Glomerular visceral epithelial cell (primary cell): ENCODE data around the gene KAT6B.
A peak's percentile ranks its signal among the peaks of the same experiment; 100 is the strongest.

Experiments used
- DNase-seq: peaks from one replicate; pipeline ENCODE4 v3.0.0-alpha.2; 2016; ENCODE audit errors: extremely low spot score

Gene KAT6B

DNA sequence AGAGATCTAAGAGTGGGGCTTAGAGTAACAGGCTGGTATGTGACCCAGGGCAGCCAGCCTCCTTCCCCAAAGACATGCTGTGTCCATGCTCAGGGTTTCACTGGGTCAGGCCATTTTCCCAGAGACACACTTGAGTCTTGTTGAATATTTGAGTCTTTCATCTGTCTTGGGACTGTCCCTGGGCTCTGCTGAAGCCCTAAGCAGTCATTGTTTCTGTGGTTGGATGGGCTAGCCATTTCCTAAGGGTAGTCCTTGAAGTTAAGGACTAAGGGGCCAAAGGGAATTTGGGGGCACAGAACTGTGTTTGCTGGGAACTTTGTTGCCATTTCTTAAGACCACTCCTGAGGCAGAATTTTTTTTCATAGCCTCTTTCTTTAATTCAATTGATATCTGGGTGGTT, 186.6 kb downstream of the KAT6B start:
- no peak for DNase-seq

DNA sequence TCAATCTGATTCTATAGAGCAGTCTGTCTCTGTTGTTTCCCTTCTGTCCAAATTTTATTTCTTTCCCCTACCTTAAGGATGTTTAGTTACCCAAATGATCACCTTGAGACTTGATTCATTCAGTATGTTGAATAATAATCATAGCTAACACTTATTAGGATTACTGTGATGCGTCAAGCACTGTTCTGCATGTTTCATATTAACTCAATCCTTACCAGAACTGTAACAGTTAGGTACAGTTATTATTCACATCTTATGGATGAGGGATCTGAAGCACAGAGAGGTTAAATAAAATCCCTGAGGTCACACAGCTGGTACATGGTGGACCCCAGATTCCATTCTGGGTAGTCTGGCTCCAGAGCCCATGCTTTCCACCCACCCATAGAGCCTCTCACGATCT, 187.1 kb downstream of the KAT6B start:
- DNase-seq = no peak

DNA sequence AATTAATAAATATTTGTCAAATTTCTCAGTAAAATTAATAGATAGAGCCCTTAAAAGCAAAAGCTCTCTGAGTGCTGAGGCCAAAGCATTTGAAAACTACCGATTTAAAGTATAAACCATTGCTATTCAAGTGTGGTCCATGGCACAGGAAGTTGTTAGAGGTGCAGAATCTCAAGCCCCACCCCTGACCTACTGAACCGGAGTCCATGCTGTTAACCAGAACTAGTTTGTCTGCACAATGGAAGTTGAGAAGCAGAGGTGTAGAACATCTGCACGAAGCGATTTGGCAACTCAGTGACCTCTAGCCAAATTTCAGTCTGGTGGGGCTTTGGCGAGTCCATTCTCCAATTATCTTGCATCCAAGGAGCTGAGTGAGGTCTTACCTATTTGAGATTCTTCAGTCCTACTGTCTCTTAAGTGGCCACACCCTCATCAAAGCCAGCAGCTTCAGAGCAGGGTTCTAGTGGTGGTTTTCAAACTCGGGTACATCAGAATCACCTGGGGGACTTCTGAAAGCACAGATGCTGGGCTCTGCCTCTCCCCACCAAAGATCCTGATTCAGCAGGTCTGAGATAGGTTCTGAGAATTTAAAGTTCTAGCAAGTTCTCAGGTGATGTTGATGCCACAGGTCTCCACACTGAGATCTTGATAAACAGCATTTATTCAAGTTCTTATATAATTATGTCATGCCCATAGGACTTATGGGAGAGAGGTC, 188.3 kb downstream of the KAT6B start:
- no peak for DNase-seq

DNA sequence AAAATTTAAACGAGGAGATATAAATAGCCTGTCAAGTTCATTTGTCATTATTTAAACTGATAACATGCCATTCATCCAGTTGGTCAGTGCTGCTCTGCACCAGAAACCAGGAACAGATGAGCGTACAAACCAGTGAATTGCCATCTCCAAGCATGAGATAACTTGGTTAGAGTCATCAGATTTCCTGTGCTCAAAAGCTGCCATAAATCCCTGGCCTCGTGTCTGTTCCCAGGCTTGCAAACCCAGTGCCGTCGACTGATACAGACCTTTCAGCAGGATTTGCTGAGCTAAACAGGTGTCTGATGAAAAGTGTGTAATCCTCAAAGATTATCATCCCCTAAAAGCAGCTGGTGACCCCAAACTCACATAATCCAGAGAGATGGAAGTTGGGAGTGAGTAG, 189.0 kb downstream of the KAT6B start:
- no peak for DNase-seq

DNA sequence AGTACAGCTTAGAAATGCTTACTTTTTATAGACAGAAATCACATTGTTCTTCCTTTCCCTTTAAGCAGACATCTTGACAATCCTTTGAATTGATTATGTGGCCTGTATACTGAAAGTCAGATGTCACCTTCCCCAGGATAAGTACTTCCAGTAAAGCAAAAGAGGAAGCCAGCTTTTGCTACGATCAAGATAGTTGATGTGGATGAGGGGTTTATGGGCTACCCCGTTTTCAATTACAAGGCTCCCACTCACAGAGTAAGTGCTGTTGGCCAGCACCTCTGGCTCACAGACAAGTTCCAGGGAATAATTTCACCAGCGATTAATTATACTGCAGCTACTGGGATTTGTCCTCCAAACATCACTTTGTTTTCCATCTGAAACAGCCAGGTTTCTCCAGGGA, 189.9 kb downstream of the KAT6B start:
- DNase-seq = no peak

DNA sequence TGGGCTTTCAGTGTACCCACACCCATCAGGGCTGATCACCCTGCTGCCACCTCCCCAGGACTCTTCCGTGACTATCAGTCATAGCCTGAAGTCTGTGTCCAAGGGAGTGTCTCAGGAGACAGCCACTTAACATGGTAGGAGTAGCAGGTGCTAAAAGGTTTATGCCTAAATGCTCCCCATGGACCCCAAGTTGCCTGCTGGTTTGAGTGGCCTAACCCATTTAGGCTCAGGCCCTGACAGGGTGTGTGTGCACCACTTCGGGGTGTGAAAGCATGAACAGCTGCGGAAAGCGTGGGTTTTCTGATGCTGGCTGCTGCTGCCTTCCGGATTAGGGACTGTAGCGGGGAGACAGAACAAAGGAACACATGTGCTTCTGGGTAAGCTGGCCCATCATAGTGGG, 191.9 kb downstream of the KAT6B start:
- DNase-seq = no peak

DNA sequence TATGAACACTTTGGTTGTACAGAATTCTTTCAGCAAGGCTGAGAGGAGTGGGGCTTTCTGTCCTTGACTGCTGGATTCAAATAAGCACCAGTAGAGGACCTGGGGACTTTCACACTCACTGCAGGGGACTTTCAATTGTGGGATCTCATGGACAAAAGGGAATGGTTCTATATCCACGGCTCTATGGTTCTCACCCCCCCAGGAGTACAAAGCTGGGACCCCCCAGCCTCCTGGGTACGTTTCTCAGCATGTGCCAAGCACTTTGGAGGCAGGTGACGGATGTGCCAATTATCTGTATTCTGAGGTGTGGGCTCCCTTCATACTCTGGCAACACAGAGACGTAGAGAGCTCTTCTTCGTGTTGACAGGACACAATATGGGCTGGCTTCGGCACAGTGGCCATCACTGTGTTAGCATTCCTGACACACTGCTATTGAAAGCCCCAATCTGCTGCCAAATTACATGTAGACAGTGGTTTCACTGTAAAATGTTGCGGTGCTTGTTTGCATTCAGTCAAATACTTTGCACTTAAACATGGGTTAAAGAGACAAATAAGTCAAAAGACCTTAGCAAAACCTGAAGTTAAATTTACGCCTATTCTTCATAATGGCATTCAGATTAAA, 192.4 kb downstream of the KAT6B start:
- no peak for DNase-seq

DNA sequence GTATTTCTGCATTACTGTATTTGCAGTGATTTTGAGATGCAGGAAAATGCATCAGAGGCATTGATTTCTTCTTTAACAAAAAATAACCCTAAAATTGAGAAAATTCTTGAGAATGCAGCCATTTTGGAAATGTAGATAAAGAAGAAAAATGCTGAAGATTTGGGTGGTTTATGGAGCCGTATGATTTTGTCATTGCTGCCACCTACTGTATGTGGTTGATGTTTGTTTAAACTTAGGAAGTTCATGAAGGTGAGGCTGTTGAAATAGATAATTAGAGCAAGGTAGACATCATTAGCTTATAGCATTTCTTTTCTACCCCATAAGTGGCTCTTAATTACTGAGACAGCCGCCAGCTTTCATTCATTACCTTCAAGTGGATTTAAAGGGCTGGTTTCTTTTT, 193.0 kb downstream of the KAT6B start:
- peak; percentile 25 for DNase-seq

DNA sequence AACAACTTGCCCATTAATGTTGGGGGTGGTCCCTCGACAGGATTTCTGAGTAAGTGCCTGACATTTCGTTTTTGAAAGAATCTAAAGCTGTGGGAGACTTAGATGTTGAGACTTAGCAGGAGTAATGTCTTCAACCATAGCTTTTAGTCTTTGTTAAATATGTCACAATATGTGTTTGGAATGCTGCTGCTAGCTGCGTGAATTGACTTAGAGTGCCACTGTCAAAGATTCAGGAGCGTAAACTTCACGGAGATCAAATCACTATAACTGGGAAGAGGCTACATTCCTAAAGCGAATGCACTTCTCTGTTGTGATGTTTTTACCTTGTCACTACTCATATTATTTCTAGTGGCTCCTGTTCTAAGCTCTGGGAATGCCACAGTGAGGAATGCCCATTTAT, 193.8 kb downstream of the KAT6B start:
- no peak for DNase-seq

DNA sequence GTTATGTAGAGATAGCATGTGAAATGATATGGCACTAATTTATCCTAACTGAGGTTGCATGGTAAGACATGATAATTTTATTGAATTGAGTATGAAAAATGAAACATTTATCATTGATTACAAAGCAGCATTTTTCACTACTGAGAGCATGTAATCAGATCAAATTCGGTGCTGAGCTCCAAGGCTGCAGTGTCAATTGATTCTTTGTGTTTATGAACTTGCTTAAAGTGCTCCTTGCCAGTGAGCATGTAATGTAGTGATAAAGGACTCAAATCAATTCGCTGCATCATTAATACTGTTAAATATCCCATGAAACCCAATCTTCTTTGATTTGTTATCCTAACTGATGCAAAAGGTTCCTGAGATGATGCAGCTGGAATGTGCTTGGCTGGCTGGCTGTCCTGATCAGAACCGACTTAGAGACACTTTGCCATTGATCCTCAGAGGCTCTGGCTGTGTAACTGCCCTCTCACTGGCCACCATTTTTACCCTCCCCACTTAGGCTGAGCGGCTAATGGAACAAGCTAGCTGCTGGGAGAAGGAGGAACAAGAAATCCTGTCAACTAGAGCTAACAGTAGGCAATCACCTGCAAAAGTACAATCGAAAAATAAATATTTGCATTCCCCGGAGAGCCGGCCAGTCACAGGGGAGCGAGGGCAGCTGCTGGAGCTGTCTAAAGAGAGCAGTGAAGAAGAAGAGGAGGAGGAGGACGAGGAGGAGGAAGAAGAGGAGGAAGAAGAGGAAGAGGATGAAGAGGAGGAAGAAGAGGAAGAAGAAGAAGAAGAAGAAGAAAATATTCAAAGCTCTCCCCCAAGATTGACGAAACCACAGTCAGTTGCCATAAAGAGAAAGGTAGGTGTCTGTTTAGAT, 195.2 kb downstream of the KAT6B start:
- no peak for DNase-seq

DNA sequence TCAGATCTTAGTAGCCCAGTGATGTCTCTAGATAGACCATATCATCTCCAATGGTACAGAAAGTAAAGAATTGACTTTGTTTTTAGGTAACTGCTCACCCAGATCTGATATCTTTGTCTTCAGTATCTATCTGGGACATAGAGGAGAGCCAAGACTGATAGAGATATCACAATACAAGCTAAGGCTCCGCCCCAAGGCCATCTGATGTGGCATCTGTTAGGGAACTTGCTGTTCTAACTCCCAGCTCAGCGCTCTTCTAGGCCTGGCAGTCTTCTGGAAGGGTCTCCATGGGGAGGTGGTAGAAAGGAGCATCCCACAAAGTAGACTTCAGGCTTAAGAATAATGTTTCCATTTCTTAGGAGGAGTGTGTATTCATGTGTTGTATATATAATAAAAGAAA, 196.7 kb downstream of the KAT6B start:
- DNase-seq = no peak

DNA sequence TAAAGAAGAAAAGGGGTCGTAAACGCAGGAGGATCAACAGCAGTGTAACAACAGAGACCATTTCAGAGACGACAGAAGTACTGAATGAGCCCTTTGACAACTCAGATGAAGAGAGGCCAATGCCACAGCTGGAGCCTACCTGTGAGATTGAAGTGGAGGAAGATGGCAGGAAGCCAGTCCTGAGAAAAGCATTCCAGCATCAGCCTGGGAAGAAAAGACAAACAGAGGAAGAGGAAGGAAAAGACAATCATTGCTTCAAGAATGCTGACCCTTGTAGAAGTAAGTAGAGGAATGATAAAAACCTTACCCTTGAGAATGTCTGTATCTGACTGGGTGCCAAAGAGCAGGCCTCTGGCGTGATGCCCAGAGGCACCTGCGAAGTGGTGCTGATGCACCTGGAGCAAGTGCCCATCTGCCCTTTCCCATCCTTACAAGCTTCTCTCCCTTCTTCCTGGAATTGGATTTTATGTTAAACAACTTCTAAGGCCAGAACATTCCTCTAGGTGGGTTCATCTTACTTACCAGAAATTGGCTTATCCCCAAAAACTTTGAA, 198.6 kb downstream of the KAT6B start:
- DNase-seq = no peak

DNA sequence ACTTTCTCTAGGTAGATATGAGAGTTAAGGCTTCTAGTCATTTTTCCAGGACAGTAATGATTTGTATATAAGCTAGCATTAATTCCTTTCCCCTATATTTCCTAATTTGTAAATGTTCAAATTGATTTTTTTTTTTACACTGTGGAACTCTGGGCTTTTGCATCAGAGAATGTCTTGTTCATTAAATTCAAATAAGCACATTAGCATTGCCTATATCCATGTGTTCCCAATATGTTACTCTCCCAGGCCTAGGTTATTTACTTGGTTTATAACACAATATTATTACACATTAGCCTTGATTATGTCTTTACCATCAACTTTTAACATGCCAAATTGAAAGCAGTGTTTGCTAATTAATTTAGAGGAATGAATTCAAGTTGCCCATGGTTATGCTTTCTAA, 201.6 kb downstream of the KAT6B start:
- no peak for DNase-seq

DNA sequence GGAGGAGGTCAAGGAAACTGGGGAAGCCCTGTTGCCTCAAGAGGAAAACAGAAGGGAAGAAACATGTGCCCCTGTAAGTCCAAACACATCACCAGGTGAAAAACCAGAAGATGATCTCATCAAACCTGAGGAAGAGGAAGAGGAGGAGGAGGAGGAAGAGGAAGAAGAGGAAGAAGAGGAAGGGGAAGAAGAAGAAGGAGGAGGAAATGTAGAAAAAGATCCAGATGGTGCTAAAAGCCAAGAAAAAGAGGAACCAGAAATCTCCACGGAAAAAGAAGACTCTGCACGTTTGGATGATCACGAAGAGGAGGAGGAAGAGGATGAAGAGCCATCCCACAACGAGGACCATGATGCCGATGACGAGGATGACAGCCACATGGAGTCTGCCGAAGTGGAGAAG, 202.3 kb downstream of the KAT6B start:
- no peak for DNase-seq

DNA sequence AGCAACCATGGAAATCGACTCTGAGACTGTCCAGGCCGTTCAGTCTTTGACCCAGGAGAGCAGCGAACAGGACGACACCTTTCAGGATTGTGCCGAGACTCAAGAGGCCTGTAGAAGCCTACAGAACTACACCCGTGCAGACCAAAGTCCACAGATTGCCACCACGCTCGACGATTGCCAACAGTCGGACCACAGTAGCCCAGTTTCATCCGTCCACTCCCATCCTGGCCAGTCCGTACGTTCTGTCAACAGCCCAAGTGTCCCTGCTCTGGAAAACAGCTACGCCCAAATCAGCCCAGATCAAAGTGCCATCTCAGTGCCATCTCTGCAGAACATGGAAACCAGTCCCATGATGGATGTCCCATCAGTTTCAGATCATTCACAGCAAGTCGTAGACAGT, 203.0 kb downstream of the KAT6B start:
- no peak for DNase-seq

DNA sequence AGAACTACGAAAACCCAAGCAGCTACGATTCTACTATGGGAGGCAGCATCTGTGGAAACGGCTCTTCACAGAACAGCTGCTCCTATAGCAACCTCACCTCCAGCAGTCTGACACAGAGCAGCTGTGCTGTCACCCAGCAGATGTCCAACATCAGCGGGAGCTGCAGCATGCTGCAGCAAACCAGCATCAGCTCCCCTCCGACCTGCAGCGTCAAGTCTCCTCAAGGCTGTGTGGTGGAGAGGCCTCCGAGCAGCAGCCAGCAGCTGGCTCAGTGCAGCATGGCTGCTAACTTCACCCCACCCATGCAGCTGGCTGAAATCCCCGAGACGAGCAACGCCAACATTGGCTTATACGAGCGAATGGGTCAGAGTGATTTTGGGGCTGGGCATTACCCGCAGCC, 203.5 kb downstream of the KAT6B start:
- DNase-seq = no peak

DNA sequence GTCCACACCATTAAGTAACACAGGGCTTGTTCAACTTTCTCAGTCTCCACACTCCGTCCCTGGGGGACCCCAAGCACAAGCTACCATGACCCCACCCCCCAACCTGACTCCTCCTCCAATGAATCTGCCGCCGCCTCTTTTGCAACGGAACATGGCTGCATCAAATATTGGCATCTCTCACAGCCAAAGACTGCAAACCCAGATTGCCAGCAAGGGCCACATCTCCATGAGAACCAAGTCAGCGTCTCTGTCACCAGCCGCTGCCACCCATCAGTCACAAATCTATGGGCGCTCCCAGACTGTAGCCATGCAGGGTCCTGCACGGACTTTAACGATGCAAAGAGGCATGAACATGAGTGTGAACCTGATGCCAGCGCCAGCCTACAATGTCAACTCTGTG, 204.0 kb downstream of the KAT6B start:
- DNase-seq = no peak

DNA sequence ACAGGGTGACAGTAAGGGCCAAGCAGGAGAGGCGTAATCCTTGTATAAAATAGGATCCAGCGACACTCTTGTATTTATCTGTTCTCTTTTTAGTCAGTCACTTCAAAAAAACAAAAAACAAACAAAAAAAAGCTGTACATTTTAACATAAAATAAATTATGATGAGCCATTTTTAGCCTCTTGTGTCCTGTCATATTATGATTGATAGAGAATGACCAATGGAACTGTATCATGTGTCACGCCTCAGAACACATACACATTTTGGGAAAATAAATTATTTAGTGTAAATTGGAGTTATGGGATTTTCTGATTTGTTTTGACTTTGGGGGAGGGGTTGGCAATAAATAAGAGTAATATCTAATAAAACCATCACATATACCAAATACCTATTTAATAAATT, 205.7 kb downstream of the KAT6B start:
- no peak for DNase-seq

DNA sequence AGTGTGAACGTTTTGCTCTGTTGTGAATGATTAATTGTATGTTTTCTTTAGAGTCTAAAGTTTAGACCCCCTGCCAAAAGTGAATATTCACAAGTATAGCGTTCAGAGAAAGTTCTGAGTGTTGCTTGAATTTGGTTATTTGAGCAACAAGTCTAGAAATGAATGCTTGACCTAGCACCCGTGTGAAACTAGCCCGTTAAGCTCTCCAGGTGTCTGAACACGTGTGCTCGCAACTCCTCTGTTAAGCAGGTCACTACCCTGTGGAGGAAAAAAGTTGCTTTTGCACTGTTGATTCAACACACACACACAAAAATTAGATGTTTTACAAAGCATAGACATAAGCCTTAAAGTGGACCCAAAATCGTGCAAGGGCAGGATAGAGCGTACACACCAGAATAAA, 206.4 kb downstream of the KAT6B start:
- no peak for DNase-seq

DNA sequence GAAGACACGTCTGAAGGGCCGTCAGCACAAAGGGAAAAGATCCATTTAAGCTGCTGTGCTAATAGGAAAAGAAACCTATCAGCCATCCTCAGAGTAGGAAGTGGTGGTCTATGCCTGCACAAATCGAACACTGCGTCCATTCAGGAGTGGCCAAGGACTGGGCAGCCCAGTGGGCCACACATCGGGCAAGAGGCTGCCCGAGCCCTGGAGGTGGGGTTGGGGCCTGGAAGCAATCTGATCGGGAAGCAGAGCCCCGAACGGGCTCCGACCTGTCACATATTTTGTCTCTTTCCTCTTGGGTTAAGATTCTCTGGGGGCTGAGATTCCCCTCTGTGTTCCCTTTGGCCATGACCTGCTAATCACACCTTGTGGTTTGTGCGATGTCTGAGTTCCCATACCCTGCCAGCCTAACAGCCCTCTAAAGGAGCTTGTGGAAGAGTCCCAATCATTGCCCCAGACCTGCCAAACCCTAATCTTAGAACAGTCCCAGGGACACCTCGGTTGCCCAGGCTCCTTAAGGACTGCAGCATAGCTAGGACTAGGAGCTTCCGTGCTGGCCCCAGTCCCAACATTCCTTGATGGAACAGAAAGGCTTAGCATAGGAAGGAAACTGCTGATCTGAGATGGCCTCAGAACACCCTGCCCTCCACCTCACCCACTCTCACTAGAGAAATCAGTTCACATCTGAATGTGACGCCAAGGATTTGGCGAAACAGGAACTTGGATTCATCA, 207.2 kb downstream of the KAT6B start:
- no peak for DNase-seq

DNA sequence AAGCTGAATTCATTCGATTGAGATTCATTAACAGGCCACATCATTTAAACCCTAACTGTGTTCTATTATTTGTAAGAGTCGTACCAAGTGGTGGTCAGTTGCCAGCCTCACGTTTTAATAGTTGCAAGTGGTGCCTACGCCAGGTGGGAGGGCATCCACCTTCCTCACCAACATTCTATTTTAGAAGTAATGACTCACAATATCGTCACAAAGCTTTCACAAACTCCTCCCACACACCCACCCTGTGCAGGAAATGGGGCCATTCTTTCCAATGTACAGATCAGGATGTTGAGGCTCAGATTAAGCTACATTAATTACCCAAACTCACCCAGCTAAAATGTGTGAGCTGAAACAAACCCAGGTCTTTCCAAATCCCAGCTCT, 207.7 kb downstream of the KAT6B start:
- DNase-seq = no peak

DNA sequence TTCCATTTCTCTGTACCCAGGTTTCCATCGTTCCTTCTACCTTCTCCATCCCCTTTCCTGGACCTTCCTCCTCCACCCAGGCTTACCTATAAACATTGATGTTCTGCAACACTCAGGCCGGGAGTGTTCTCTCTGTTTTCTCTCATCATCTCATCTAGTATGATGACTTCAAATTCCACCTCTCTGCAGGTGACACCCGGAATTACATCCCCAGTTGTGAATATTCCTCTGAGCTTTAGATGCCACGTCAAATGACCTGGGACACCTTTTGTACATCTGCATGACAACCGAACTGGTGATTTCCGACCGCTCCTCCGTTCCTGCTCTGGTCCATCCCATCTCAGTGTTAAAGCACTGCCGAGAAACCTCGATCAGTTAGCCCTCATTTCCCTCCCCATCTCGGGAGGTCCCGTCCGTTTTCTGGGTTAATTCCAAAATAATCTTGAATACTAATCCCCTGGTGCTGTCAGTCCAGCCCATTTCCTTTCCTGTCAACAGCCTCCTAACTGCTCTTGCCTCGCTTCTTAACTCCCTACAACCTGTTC, 208.4 kb downstream of the KAT6B start:
- no peak for DNase-seq
